Suprapubic skin (tissue), 3 donors: ENCODE data around the gene TBCA.

ENCODE experiments used
- CTCF ChIP-seq, 2 donors: fragments of 200-600 bp in 1 of 2; fragments of 450-650 bp in 1 of 2; sonication (generic) in 1 of 2; IDR thresholded peaks; one replicate each; pipeline ENCODE4 v1.5.1; 2016 to 2019; ENCODE audit warnings: antibody characterized with exemption in 2 of 2, mild to moderate bottlenecking in 1 of 2, moderate library complexity in 1 of 2
- POLR2AphosphoS5 ChIP-seq, 3 donors: sonication (generic); formaldehyde crosslinking; IDR thresholded peaks; one replicate each; pipeline ENCODE4 v1.6.1; 2017; ENCODE audit warnings: antibody characterized with exemption in 3 of 3

GRCh38 chr5:77718934-77719610, 57.1 kb downstream of the TBCA start:
- TF ChIP-seq CTCF (IDR thresholded peaks at IDR 0.05) (no peak), POLR2AphosphoS5 (IDR thresholded peaks at IDR 0.05) (no peak)
